HepG2 (cell line): ENCODE results near the gene LDLRAD4.

ENCODE experiments used
- ATF3 ChIP-seq: sonication (generic); formaldehyde crosslinking; IDR thresholded peaks from 2 replicates; pipeline ENCODE4 v1.4.0; 2020; ENCODE audit warnings: missing genetic modification reagents
- BHLHE40 ChIP-seq: IDR thresholded peaks from 2 replicates; pipeline ENCODE4 v1.6.1; 2011; ENCODE audit warnings: low read length, improper control_type of control experiment
- CREB1 ChIP-seq, 2 experiments: fragments of 450-650 bp in 1 of 2; IDR thresholded peaks; 2 replicates each; pipeline ENCODE4 v1.6.1; 2016 to 2017; ENCODE audit warnings: control low read depth in 1 of 2, mild to moderate bottlenecking in 1 of 2, missing compliant biosample characterization in 1 of 2, missing genetic modification characterization in 1 of 2
- EP300 ChIP-seq, 3 experiments: sonication (generic) in 1 of 3; formaldehyde crosslinking in 1 of 3; IDR thresholded peaks; 2 replicates each; pipeline versions ENCODE4 v1.5.1 to v1.6.1; 2011 to 2020; ENCODE audit warnings: low read depth in 2 of 3, low read length in 2 of 3, borderline replicate concordance in 1 of 3, improper control_type of control experiment in 1 of 3, mild to moderate bottlenecking in 1 of 3, missing genetic modification reagents in 1 of 3, moderate library complexity in 1 of 3
- KDM4B ChIP-seq: sonication (generic); formaldehyde crosslinking; IDR thresholded peaks from 2 replicates; pipeline ENCODE4 v1.4.0; 2020; ENCODE audit warnings: missing genetic modification reagents
- NCOA1 ChIP-seq: sonication (generic); formaldehyde crosslinking; IDR thresholded peaks from 2 replicates; pipeline ENCODE4 v1.9.0; 2021; ENCODE audit warnings: missing genetic modification reagents
- PITX1 ChIP-seq: sonication (generic); formaldehyde crosslinking; IDR thresholded peaks from 2 replicates; pipeline ENCODE4 v1.5.1; 2020; ENCODE audit warnings: mild to moderate bottlenecking, missing genetic modification reagents
- POLR2AphosphoS5 ChIP-seq: IDR thresholded peaks from 2 replicates; pipeline ENCODE4 v1.6.1; 2012; ENCODE audit warnings: low read depth, low read length
- SAFB2 ChIP-seq: sonication (generic); formaldehyde crosslinking; IDR thresholded peaks from 2 replicates; pipeline ENCODE4 v1.5.1; 2020; ENCODE audit warnings: missing genetic modification reagents, low read depth, mild to moderate bottlenecking, borderline replicate concordance
- ZBTB7A ChIP-seq: sonication (generic); formaldehyde crosslinking; IDR thresholded peaks from 2 replicates; pipeline ENCODE4 v1.8.0; 2022; ENCODE audit warnings: mild to moderate bottlenecking, missing genetic modification reagents
- ZNF570 ChIP-seq: sonication (generic); formaldehyde crosslinking; IDR thresholded peaks from 2 replicates; pipeline ENCODE4 v1.4.0; 2020; ENCODE audit warnings: mild to moderate bottlenecking, missing genetic modification reagents, borderline replicate concordance
- ZSCAN21 ChIP-seq: sonication (generic); formaldehyde crosslinking; IDR thresholded peaks from 2 replicates; pipeline ENCODE4 v1.8.0; 2022; ENCODE audit warnings: mild to moderate bottlenecking, missing genetic modification reagents, moderate library complexity, borderline replicate concordance
- TF ChIP-seq, protein P1 (sequence below): sonication (generic); formaldehyde crosslinking; IDR thresholded peaks from 2 replicates; pipeline ENCODE4 v1.8.0; 2022; ENCODE audit warnings: missing genetic modification reagents, mild to moderate bottlenecking, moderate library complexity, borderline replicate concordance

- TF ChIP-seq KDM4B (CRISPR knock-in tag) = no peak
- TF ChIP-seq SAFB2 = no peak
- TF ChIP-seq EP300 (IDR thresholded peaks at IDR 0.05; ENCODE audit: low read depth in 2 of 2, low read length in 2 of 2) = no peak
- no peak for TF ChIP-seq EP300 (CRISPR knock-in tag; IDR thresholded peaks at IDR 0.05; ENCODE audit: borderline replicate concordance)
- no peak for TF ChIP-seq ATF3
- TF ChIP-seq ZBTB7A = no peak
- TF ChIP-seq POLR2AphosphoS5 = no peak
- no peak for TF ChIP-seq NCOA1 (CRISPR knock-in tag)
- TF ChIP-seq ZNF570 = no peak
- TF ChIP-seq, protein P1, sequence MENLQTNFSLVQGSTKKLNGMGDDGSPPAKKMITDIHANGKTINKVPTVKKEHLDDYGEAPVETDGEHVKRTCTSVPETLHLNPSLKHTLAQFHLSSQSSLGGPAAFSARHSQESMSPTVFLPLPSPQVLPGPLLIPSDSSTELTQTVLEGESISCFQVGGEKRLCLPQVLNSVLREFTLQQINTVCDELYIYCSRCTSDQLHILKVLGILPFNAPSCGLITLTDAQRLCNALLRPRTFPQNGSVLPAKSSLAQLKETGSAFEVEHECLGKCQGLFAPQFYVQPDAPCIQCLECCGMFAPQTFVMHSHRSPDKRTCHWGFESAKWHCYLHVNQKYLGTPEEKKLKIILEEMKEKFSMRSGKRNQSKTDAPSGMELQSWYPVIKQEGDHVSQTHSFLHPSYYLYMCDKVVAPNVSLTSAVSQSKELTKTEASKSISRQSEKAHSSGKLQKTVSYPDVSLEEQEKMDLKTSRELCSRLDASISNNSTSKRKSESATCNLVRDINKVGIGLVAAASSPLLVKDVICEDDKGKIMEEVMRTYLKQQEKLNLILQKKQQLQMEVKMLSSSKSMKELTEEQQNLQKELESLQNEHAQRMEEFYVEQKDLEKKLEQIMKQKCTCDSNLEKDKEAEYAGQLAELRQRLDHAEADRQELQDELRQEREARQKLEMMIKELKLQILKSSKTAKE (CRISPR knock-in tag) = no peak
- TF ChIP-seq CREB1 (IDR thresholded peaks at IDR 0.05) = no peak
- no peak for TF ChIP-seq CREB1 (CRISPR knock-in tag; IDR thresholded peaks at IDR 0.05)
- TF ChIP-seq ZSCAN21 (CRISPR knock-in tag) = no peak
- TF ChIP-seq PITX1 = no peak
- no peak for TF ChIP-seq BHLHE40
Measured at GRCh38 chr18:13488281-13488929, 269.8 kb downstream of the LDLRAD4 start.
